OCI-LY7 (cell line): ENCODE measurements around the gene COL4A1. TPM values are rescaled to one million over a fixed set of nuclear protein-coding genes. Genes with fewer than 3 reads are reported as not detected.

ENCODE experiments used
- BruUV-seq: library from RNA; stranded (reverse); fragments of 400-500 nt; replicated peaks from 2 replicates; lab custom pipeline; 2021; lab: Mats Ljungman, UMichigan
- CTCF ChIA-PET: fragments of 300-600 bp; sonication (Branson Sonifier 250); formaldehyde crosslinking; loops from one replicate; lab custom pipeline; 2022; ENCODE audit warnings: antibody characterized with exemption; ENCODE audit not compliant: unreplicated experiment; lab: Charles Lee
- POLR2A ChIA-PET: fragments of 300-600 bp; sonication (Branson Sonifier 250); formaldehyde crosslinking; loops from one replicate; lab custom pipeline; 2022; ENCODE audit warnings: antibody characterized with exemption; lab: Charles Lee
- DNase-seq: peaks from one replicate; pipeline ENCODE4 v3.0.0-alpha.2; 2015; ENCODE audit warnings: low spot score
- H2AFZ ChIP-seq: fragments of 200-600 bp; sonication (generic), shearing (Covaris generic); 2 replicates; pipeline ENCODE4 v1.6.1; 2014; ENCODE audit warnings: mild to moderate bottlenecking, antibody characterized with exemption, low read length, moderate library complexity
- H3K27ac ChIP-seq: fragments of 200-600 bp; sonication (generic); 2 replicates; pipeline ENCODE4 v1.5.1; 2014; ENCODE audit warnings: mixed run types, low read depth, mild to moderate bottlenecking, moderate library complexity, low read length, inconsistent platforms; ENCODE audit not compliant: poor library complexity, severe bottlenecking
- H3K36me3 ChIP-seq: fragments of 200-600 bp; sonication (generic); 2 replicates; pipeline ENCODE4 v1.6.1; 2014; ENCODE audit warnings: mild to moderate bottlenecking, antibody characterized with exemption, low read length, moderate library complexity, mixed read lengths; ENCODE audit not compliant: insufficient read depth
- H3K4me1 ChIP-seq: fragments of 200-600 bp; sonication (generic); 2 replicates; pipeline ENCODE4 v1.5.1; 2014; ENCODE audit warnings: mild to moderate bottlenecking, low read length; ENCODE audit not compliant: insufficient read depth, poor library complexity, severe bottlenecking
- H3K4me2 ChIP-seq: fragments of 200-600 bp; sonication (generic); 2 replicates; pipeline ENCODE4 v1.6.1; 2014; ENCODE audit warnings: mild to moderate bottlenecking, low read length
- H3K4me3 ChIP-seq: fragments of 200-600 bp; sonication (generic); 2 replicates; pipeline ENCODE4 v1.5.1; 2014; ENCODE audit warnings: mild to moderate bottlenecking, low read depth, low read length; ENCODE audit not compliant: poor library complexity, severe bottlenecking
- H3K79me2 ChIP-seq: fragments of 200-600 bp; sonication (generic); 2 replicates; pipeline ENCODE4 v1.6.1; 2016; ENCODE audit warnings: low read depth, mild to moderate bottlenecking, low read length, moderate library complexity, mixed read lengths; ENCODE audit not compliant: insufficient read depth
- H3K9me2 ChIP-seq: fragments of 200-600 bp; sonication (generic); 2 replicates; pipeline ENCODE4 v1.6.1; 2016; ENCODE audit warnings: mild to moderate bottlenecking, low read length, mixed read lengths; ENCODE audit not compliant: insufficient read depth
- H3K9me3 ChIP-seq: fragments of 200-600 bp; sonication (generic); 2 replicates; pipeline ENCODE4 v1.6.1; 2014; ENCODE audit warnings: mild to moderate bottlenecking, mixed run types, low read length, mixed read lengths
- H4K20me1 ChIP-seq: fragments of 200-600 bp; sonication (generic); 2 replicates; pipeline ENCODE4 v1.6.1; 2014; ENCODE audit warnings: mild to moderate bottlenecking, antibody characterized with exemption, low read length, moderate library complexity, mixed read lengths; ENCODE audit not compliant: insufficient read depth
- CTCF ChIP-seq: fragments of 200-600 bp; sonication (generic); conservative IDR thresholded peaks from 2 replicates; pipeline ENCODE4 v1.5.1; 2014; ENCODE audit warnings: mild to moderate bottlenecking, antibody characterized with exemption, low read length, moderate library complexity, mixed read lengths
- EZH2phosphoT487 ChIP-seq: fragments of 200-600 bp; sonication (generic); IDR thresholded peaks from 2 replicates; pipeline ENCODE4 v1.6.1; 2018; ENCODE audit warnings: low read depth, borderline replicate concordance, mild to moderate bottlenecking, mixed run types, antibody characterized with exemption, low read length, moderate library complexity, mixed read lengths
- intact Hi-C: fragments of 100-400 bp; cut with micrococcal nuclease; formaldehyde crosslinking; loops from one replicate; pipeline ENCODE4 v1.10.0; 2022; ENCODE audit not compliant: unreplicated experiment
- total RNA-seq, 2 experiments: library from RNA; depleted of rRNA in 1 of 2; stranded (reverse); fragments of >200 nt in 1 of 2; shearing (Covaris generic) in 1 of 2; gene quantifications; 2 replicates each; pipeline ENCODE4 v1.2.3, GENCODE V29; 2014 to 2022

Gene COL4A1
- total RNA-seq, 2 experiments from 2014 or later: 0.06 TPM; not detected in 1

- Histone ChIP-seq H3K4me2 (no peak overlapping the region), H3K27ac (no peak overlapping the region), H3K36me3 (no peaks in the 10 kb centered on the region), H3K4me1 (no peaks in the 10 kb centered on the region), H3K79me2 (no peaks in the 10 kb centered on the region), H3K4me3 (no peak overlapping the region), H2AFZ (no peak overlapping the region), H4K20me1 (no peaks in the 10 kb centered on the region), H3K9me2 (no peaks in the 10 kb centered on the region), H3K9me3 (no peaks in the 10 kb centered on the region)
- BruUV-seq: no TSS peak
- DNase-seq: no peak
- intact Hi-C loops: no loop called here
- no peak for TF ChIP-seq EZH2phosphoT487
- POLR2A ChIA-PET: no interaction called here
- CTCF ChIA-PET: no interaction called here
Observed at GRCh38 chr13:110249326-110249725, 57.6 kb downstream of the COL4A1 start.

- H3K36me3 ChIP-seq: no peaks in the 10 kb centered on the region
- H2AFZ ChIP-seq: no peak overlapping the region
- H3K9me3 ChIP-seq: no peaks in the 10 kb centered on the region
- H3K27ac ChIP-seq: no peak overlapping the region
- H4K20me1 ChIP-seq: no peaks in the 10 kb centered on the region
- CTCF ChIA-PET: no interaction called here
- no peak overlapping the region for H3K4me3 ChIP-seq
- POLR2A ChIA-PET: no interaction called here
- DNase-seq: no peak
- TF ChIP-seq CTCF (no peak), EZH2phosphoT487 (no peak)
- H3K79me2 ChIP-seq: no peaks in the 10 kb centered on the region
- H3K9me2 ChIP-seq: no peaks in the 10 kb centered on the region
- intact Hi-C loops: no loop called here
- no peaks in the 10 kb centered on the region for H3K4me1 ChIP-seq
- no TSS peak for BruUV-seq
- no peak overlapping the region for H3K4me2 ChIP-seq
Observed at GRCh38 chr13:110248449-110249143, 58.4 kb downstream of the COL4A1 start.

GRCh38 chr13:110246530-110246929 lies 60.4 kb downstream of the COL4A1 start:
- Histone ChIP-seq H3K4me3 (no peak overlapping the region), H3K79me2 (no peaks in the 10 kb centered on the region), H3K4me1 (no peaks in the 10 kb centered on the region), H3K36me3 (no peaks in the 10 kb centered on the region), H4K20me1 (no peaks in the 10 kb centered on the region), H3K9me3 (no peaks in the 10 kb centered on the region), H3K9me2 (no peaks in the 10 kb centered on the region), H3K27ac (no peak overlapping the region), H2AFZ (no peak overlapping the region), H3K4me2 (no peak overlapping the region)
- ChIA-PET POLR2A (interaction anchor here (0.6 kb wide), 1 partner anchor 41 kb away, joined by 3 read pairs; no protein-coding TSS in a partner anchor), CTCF (no interaction called here)
- BruUV-seq: no TSS peak
- TF ChIP-seq EZH2phosphoT487 (no peak), CTCF (no peak)
- no peak for DNase-seq
- intact Hi-C loops: no loop called here
